GM23338 (cell line): ENCODE measurements around the gene SUSD1. TPM values are rescaled to one million over a fixed set of nuclear protein-coding genes. Genes with fewer than 3 reads are reported as not detected.

Source experiments
- ATAC-seq: fragments of 200-7000 bp; cut with Tn5 transposase; 3 replicates; pipeline ENCODE4 v1.9.1; 2020
- DNase-seq: peaks from one replicate; pipeline ENCODE4 v3.0.0-alpha.2; 2015; ENCODE audit warnings: low spot score
- H2AFZ ChIP-seq: fragments of 200-600 bp; sonication (generic); 2 replicates; pipeline ENCODE4 v1.8.0; 2016; ENCODE audit warnings: antibody characterized with exemption, mild to moderate bottlenecking, moderate library complexity
- H3F3A ChIP-seq: fragments of 200-600 bp; sonication (generic); replicated peaks from 2 replicates; pipeline ENCODE4 v1.8.0; 2017; ENCODE audit warnings: antibody characterized with exemption, mixed run types, low read depth
- H3K27ac ChIP-seq: fragments of 200-600 bp; sonication (generic); 2 replicates; pipeline ENCODE4 v1.6.1; 2016; ENCODE audit warnings: low read depth
- H3K27me3 ChIP-seq: fragments of 200-600 bp; sonication (generic); 2 replicates; pipeline ENCODE4 v1.8.0; 2016; ENCODE audit warnings: mild to moderate bottlenecking, mixed run types, moderate library complexity; ENCODE audit not compliant: insufficient read depth
- H3K36me3 ChIP-seq: fragments of 200-600 bp; sonication (generic); 2 replicates; pipeline ENCODE4 v1.8.0; 2016; ENCODE audit warnings: mild to moderate bottlenecking; ENCODE audit not compliant: insufficient read depth
- H3K4me1 ChIP-seq: fragments of 200-600 bp; sonication (generic); 2 replicates; pipeline ENCODE4 v1.8.0; 2016; ENCODE audit warnings: mild to moderate bottlenecking, moderate library complexity; ENCODE audit not compliant: insufficient read depth
- H3K4me2 ChIP-seq: fragments of 200-600 bp; sonication (generic); 2 replicates; pipeline ENCODE4 v1.7.1; 2017; ENCODE audit warnings: mixed run types
- H3K4me3 ChIP-seq: fragments of 200-600 bp; sonication (generic); 2 replicates; pipeline ENCODE4 v1.6.1; 2016; ENCODE audit warnings: mixed run types
- H3K79me2 ChIP-seq: fragments of 200-600 bp; sonication (generic); replicated peaks from 2 replicates; pipeline ENCODE4 v1.8.0; 2017; ENCODE audit warnings: mild to moderate bottlenecking; ENCODE audit not compliant: insufficient read depth
- H3K9me2 ChIP-seq: fragments of 200-600 bp; sonication (generic); 2 replicates; pipeline ENCODE4 v1.8.0; 2017; ENCODE audit not compliant: insufficient read depth
- H4K20me1 ChIP-seq: fragments of 200-600 bp; sonication (generic); replicated peaks from 2 replicates; pipeline ENCODE4 v1.8.0; 2017; ENCODE audit warnings: mild to moderate bottlenecking; ENCODE audit not compliant: insufficient read depth
- H3K27ac Mint-ChIP-seq: 2 replicates; pipeline ENCODE4 v1.8.0; 2020; ENCODE audit warnings: inconsistent platforms, mild to moderate bottlenecking, moderate library complexity, mixed read lengths
- H3K27me3 Mint-ChIP-seq: 3 replicates; pipeline ENCODE4 v1.8.0; 2022; ENCODE audit warnings: low read depth, mild to moderate bottlenecking, moderate library complexity, mixed read lengths, inconsistent platforms; ENCODE audit not compliant: insufficient read depth, poor library complexity
- H3K36me3 Mint-ChIP-seq: 3 replicates; pipeline ENCODE4 v1.8.0; 2021; ENCODE audit warnings: low read depth, mild to moderate bottlenecking, inconsistent platforms, moderate library complexity, mixed read lengths
- H3K4me1 Mint-ChIP-seq: 3 replicates; pipeline ENCODE4 v1.8.0; 2020; ENCODE audit warnings: mild to moderate bottlenecking, inconsistent platforms, mixed read lengths
- H3K4me3 Mint-ChIP-seq: 3 replicates; pipeline ENCODE4 v1.8.0; 2021; ENCODE audit warnings: moderate library complexity, mild to moderate bottlenecking, inconsistent platforms, mixed read lengths
- H3K9me3 Mint-ChIP-seq: 3 replicates; pipeline ENCODE4 v1.8.0; 2020; ENCODE audit warnings: moderate library complexity, mild to moderate bottlenecking, inconsistent platforms, mixed read lengths
- EZH2phosphoT487 ChIP-seq: fragments of 200-600 bp; sonication (generic); IDR thresholded peaks from one replicate; pipeline ENCODE4 v1.8.1; 2018; ENCODE audit warnings: antibody characterized with exemption; ENCODE audit not compliant: unreplicated experiment
- JUNB ChIP-seq: IDR thresholded peaks from one replicate; pipeline ENCODE4 v1.6.1; 2016; ENCODE audit warnings: antibody characterized with exemption; ENCODE audit not compliant: unreplicated experiment
- POLR2AphosphoS5 ChIP-seq: IDR thresholded peaks from 2 replicates; pipeline ENCODE4 v1.6.1; 2016; ENCODE audit warnings: antibody characterized with exemption, low read depth
- polyA plus RNA-seq: library from polyadenylated mRNA; unstranded; fragments of >200 nt; fragmentation: Nextera tagmentation; extraction: Ambion mirVana; gene quantifications from 2 replicates; pipeline ENCODE4 v1.2.1, GENCODE V29; 2016
- total RNA-seq: library from RNA; depleted of rRNA; stranded (reverse); fragments of >200 nt; shearing (Covaris generic); gene quantifications from 2 replicates; pipeline ENCODE4 v1.2.3, GENCODE V29; 2014
- TF ChIP-seq, protein P1 (sequence below): fragments of 250-450 bp; sonication (Bioruptor Pico); IDR thresholded peaks from 2 replicates; pipeline ENCODE4 v1.5.0; 2020; ENCODE audit warnings: mild to moderate bottlenecking, moderate library complexity

SUSD1 gene
- total and polyA plus RNA-seq, 2 experiments from 2014 or later, result 1.2 to 6.4 TPM

DNA sequence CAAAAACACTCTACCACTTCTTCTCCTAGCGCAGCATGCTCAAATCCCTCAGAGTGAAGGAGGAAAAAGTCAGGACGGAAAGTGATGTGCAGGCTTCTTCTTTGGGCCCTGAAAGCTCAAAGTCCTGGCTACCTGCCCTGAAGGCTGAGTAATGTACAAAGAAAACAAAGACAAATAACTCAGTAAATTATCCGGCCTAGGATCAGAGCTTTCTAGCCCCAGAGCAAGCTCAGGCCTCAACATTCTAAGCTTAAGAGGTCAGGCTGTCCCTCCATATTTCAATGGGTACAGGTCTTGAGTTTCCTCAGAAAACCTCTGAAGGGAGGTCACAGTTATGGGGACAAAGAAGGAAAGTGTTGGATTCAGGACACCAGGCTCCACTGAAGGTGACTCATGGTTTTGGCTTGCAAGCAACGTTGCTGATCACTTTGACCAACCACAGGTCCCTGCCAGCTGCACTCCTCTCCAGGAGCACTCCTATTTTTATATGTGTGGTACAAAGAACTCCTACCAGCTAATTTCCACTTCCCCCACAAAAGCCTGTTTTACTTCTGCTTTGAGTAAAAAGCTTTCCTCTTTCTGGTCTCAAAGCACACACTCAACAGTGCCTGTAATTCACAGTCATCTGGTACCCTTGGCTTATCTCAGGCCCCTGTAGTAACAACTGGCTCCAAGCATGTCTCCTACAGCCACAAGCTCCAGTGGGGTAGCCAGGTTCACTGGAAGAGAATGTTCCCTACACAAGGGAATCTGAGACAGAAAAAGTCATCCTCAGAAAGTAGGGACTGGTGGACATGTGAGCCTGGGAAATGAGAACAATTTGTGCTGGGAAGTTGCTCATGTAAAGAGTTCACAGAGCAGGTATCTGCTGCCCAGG is 162.8 kb downstream of the SUSD1 start (continued):
- TF ChIP-seq, protein P1, sequence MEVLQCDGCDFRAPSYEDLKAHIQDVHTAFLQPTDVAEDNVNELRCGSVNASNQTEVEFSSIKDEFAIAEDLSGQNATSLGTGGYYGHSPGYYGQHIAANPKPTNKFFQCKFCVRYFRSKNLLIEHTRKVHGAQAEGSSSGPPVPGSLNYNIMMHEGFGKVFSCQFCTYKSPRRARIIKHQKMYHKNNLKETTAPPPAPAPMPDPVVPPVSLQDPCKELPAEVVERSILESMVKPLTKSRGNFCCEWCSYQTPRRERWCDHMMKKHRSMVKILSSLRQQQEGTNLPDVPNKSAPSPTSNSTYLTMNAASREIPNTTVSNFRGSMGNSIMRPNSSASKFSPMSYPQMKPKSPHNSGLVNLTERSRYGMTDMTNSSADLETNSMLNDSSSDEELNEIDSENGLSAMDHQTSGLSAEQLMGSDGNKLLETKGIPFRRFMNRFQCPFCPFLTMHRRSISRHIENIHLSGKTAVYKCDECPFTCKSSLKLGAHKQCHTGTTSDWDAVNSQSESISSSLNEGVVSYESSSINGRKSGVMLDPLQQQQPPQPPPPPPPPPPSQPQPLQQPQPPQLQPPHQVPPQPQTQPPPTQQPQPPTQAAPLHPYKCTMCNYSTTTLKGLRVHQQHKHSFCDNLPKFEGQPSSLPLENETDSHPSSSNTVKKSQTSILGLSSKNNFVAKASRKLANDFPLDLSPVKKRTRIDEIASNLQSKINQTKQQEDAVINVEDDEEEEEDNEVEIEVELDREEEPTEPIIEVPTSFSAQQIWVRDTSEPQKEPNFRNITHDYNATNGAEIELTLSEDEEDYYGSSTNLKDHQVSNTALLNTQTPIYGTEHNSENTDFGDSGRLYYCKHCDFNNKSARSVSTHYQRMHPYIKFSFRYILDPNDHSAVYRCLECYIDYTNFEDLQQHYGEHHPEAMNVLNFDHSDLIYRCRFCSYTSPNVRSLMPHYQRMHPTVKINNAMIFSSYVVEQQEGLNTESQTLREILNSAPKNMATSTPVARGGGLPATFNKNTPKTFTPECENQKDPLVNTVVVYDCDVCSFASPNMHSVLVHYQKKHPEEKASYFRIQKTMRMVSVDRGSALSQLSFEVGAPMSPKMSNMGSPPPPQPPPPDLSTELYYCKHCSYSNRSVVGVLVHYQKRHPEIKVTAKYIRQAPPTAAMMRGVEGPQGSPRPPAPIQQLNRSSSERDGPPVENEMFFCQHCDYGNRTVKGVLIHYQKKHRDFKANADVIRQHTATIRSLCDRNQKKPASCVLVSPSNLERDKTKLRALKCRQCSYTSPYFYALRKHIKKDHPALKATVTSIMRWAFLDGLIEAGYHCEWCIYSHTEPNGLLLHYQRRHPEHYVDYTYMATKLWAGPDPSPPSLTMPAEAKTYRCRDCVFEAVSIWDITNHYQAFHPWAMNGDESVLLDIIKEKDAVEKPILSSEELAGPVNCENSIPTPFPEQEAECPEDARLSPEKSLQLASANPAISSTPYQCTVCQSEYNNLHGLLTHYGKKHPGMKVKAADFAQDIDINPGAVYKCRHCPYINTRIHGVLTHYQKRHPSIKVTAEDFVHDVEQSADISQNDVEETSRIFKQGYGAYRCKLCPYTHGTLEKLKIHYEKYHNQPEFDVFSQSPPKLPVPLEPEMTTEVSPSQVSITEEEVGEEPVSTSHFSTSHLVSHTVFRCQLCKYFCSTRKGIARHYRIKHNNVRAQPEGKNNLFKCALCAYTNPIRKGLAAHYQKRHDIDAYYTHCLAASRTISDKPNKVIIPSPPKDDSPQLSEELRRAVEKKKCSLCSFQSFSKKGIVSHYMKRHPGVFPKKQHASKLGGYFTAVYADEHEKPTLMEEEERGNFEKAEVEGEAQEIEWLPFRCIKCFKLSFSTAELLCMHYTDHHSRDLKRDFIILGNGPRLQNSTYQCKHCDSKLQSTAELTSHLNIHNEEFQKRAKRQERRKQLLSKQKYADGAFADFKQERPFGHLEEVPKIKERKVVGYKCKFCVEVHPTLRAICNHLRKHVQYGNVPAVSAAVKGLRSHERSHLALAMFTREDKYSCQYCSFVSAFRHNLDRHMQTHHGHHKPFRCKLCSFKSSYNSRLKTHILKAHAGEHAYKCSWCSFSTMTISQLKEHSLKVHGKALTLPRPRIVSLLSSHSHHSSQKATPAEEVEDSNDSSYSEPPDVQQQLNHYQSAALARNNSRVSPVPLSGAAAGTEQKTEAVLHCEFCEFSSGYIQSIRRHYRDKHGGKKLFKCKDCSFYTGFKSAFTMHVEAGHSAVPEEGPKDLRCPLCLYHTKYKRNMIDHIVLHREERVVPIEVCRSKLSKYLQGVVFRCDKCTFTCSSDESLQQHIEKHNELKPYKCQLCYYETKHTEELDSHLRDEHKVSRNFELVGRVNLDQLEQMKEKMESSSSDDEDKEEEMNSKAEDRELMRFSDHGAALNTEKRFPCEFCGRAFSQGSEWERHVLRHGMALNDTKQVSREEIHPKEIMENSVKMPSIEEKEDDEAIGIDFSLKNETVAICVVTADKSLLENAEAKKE, result no peak

DNA sequence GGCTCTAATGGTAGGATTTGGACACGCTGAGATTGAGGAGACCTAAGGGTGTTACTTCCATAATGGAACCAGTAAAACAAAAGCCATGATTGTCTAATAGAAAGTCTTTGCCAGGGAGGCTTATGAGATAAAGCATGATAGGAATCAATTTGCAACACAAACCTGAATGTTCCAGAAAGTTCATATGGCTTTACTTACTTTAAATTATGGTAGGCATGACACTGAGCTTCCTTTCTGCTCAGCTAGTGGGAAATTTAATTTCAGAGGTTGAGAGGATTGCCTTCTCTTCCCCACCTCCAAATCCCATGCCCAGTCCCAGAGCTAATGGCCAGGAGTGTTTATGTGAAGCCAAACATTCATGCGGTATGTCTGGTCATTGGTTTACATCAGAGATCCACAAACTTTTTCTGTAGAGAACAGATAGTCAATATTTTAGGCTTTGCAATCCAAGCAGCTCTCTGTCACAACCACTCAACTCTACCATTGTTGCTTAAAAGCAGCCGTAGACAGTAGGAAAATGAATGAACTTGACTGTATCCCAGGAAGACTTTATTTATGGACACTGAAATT is 164.0 kb downstream of the SUSD1 start:
- no peaks in the 10 kb centered on the region for H3F3A ChIP-seq
- no peaks in the 10 kb centered on the region for H3K9me2 ChIP-seq
- no peaks in the 10 kb centered on the region for H3K27me3 ChIP-seq
- H3K9me3 Mint-ChIP-seq, result no peaks in the 10 kb centered on the region
- no peak overlapping the region for H3K4me3 ChIP-seq
- no peak overlapping the region for H3K27ac ChIP-seq
- ATAC-seq, result no peak
- H3K27me3 Mint-ChIP-seq, result no peaks in the 10 kb centered on the region
- H3K79me2 ChIP-seq, result no peaks in the 10 kb centered on the region
- no peaks in the 10 kb centered on the region for H3K36me3 Mint-ChIP-seq
- H3K4me1 Mint-ChIP-seq, result peaks cover 7% of the 10 kb centered on the region; the same call in 1 of the 3 replicates
- no peak overlapping the region for H2AFZ ChIP-seq
- DNase-seq, result no peak
- no peaks in the 10 kb centered on the region for H3K36me3 ChIP-seq
- no peaks in the 10 kb centered on the region for H3K4me1 ChIP-seq
- no peak overlapping the region for H3K27ac Mint-ChIP-seq
- no peak overlapping the region for H3K4me2 ChIP-seq
- no peak overlapping the region for H3K4me3 Mint-ChIP-seq
- H4K20me1 ChIP-seq, result no peaks in the 10 kb centered on the region
- TF ChIP-seq POLR2AphosphoS5 (no peak), EZH2phosphoT487 (no peak), JUNB (no peak)
- TF ChIP-seq, protein P1, result no peak
